ENCODE data around the gene CNTF.
"Not testable (repeated sequence)": the region's sequence is repeated elsewhere in the genome, so short reads cannot be mapped to it uniquely, and the experiment has no call there.

The CNTF gene, protein sequence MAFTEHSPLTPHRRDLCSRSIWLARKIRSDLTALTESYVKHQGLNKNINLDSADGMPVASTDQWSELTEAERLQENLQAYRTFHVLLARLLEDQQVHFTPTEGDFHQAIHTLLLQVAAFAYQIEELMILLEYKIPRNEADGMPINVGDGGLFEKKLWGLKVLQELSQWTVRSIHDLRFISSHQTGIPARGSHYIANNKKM

GRCh38 chr11:58622344-58622743 lies at the start of gene CNTF:
TSS of gene CNTF (plus strand) at chr11:58622665. CDS start at chr11:58622753, 88 bp downstream.
- no peak for DNase-seq

GRCh38 chr11:58572906-58573305 lies 49.6 kb upstream of the CNTF start:
- not testable (repeated sequence) for DNase-seq

DNA sequence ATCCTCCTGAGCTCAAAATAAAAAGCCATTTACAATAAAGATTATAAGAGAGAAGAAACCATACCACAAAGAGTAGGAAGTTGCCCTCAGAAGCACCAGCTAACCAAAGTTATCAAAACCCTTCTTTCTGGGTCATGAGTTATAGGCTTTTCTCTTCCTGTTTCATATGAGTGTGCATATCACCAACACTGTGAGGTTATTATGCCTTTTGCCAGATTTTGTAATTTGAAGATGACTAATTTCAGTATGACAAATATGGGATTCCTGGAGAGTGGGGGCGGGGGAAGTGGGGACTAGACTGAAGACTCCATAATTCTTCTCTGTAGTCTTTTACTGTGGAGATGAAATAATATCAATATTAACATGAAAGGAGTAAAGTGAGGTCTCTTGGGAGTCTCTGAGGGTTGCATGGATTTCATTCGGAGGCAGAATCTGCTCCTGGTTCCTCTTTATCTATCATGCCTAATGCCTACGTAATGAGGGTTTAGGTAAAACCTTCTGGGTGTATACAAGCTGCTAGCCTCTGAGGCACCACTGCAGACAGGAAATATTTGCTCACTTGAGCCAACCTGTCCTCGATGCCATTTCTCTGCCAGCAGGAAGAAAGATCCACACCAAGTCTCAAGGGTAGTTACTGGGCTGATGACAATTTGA lies 48.9 kb upstream of the CNTF start:
- DNase-seq, result no peak

DNA sequence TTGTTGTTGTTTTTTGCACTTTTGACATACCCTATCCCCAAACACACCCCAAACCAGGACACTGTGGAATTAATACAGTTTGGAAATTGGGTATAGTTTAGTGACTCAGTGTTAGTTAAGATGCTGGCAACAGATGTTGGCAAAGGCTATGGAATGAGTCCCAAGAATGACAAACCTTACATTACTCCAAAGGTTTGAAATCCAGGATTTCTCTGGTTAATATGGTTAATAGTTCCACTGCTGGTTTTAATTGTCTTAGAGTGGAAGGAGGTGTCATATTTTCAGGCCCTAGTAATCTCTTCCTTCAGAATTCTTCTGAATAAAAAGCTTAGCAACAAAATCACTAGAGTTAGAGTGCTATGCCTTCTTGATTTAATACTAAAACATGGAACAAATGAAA lies 47.6 kb upstream of the CNTF start:
- no peak for DNase-seq

DNA sequence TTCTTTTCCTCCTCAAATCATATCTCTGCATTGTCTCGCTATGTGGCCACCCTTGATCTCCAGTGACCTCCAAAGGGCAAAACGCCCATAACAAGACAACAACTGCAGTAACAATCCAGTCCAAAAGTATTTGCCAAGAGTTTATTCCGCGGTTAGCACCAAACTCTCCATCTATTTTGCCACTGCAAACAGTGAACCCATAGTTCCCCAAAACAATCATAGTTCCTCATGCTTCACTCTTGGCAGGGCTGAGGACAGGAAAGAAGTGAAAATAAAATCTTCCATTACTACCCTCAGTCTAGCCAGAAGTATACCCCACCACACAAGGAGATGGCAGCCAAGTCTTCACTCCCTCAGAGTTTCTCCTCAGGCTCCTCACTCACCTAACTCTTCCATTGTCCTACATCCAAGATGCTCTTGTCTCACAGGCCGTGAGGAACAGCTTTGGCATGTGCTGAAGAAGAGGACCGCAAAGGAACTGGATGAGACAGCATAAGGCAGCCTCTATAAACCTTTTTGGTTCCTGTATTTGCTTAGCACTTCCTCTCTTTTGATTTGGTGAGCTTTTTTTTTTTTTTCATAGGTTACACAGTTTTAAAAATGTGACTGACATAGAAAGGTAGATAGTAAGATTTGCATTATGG lies 47.0 kb upstream of the CNTF start, which contains the start of gene LPXN:
Gene LPXN, minus strand, starts transcription at position 480 of the 644 bp plus-strand sequence. Its CDS starts 84 bp downstream, at position 396.
- DNase-seq, result no peak

GRCh38 chr11:58576887-58577471 lies 45.5 kb upstream of the CNTF start:
- no peak for DNase-seq

GRCh38 chr11:58577555-58578135 lies 44.8 kb upstream of the CNTF start:
- peak; percentile 53 for DNase-seq

- DNase-seq, result peak; percentile 89
Measured at GRCh38 chr11:58578136-58578634, 44.3 kb upstream of the CNTF start.

DNA sequence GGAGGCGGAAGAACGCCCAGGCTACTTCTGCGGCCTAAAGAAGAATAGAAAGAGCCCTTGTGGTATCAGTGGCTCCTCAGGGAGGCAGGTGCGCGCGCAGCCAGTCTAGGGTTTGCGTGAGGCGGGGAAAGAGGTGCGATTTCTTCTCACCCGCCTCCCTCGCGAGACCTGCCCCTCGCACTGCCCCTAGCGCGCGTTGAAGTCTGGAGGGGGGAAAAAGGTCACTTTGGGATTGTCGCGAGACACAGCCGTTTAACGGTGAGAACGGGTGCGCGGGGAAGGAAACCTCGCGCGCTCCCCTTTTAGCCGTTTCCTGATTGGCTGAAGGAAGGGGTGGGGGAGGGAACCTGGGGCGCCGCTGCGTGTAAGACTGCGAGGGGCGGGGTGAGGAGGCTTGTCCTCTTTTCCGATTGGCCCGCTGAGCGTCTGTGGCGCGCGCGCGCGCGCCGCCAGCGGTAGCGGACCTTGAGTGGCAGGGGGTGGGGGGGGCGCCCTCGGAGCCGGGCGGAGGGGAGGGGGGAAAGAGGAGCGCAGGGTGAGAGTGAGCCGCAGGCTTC lies 43.8 kb upstream of the CNTF start, which contains the start of gene ZFP91:
Gene ZFP91, plus strand, starts transcription at position 429 of the 557 bp plus-strand sequence. CDS start 219 bp downstream, outside the sequence.
- DNase-seq, result peak; percentile 84

DNA sequence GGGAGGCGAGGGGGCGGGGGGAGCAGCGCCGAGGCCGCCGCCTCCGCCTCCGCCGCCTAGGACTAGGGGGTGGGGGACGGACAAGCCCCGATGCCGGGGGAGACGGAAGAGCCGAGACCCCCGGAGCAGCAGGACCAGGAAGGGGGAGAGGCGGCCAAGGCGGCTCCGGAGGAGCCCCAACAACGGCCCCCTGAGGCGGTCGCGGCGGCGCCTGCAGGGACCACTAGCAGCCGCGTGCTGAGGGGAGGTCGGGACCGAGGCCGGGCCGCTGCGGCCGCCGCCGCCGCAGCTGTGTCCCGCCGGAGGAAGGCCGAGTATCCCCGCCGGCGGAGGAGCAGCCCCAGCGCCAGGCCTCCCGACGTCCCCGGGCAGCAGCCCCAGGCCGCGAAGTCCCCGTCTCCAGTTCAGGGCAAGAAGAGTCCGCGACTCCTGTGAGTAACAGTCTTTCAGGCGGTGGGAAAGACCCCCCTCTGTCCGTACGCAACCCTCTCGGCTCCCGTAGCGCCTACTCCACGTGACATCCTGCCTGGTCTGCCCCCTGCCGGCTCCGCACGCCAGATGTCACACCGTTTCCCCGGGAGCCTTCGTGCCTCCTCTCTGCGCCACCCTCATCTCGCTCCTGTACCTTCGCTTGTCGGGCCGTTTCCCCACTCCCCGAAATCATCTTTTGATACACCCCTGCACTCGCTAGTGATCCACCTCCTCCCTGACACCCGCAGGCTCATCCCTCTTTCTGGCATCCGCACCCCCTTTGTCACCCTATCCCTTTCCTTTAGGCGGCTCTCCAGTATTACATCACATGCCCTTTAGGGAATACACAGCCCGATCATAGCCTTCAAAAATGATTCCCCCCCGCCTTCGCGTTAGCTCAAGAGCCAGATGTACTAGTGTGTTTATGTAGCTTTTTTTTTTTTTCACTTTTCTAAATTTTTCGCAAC lies 43.0 kb upstream of the CNTF start:
- peak; percentile 67 for DNase-seq

GRCh38 chr11:58580311-58580710 lies 42.2 kb upstream of the CNTF start:
- DNase-seq, result no peak

DNA sequence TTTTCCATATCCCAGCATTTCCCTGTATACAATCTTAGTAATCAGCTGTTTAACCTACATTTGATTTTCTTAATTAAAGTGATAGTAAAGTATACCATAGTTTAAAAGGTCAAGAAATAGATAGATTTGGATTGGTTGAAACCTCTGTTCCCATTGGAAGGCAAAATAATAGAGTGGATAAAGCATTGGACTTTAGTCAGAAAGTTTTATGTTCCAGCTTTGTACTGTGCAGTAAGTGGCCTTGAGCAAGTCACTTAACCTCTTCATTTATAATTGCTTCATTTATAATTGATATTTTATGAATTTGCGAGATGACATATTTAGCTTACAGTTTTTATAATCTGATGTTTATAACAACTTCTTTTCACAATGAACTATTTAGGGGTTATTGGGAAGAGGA lies 40.0 kb upstream of the CNTF start:
- no peak for DNase-seq

GRCh38 chr11:58586998-58587397 lies 35.5 kb upstream of the CNTF start:
- no peak for DNase-seq

DNA sequence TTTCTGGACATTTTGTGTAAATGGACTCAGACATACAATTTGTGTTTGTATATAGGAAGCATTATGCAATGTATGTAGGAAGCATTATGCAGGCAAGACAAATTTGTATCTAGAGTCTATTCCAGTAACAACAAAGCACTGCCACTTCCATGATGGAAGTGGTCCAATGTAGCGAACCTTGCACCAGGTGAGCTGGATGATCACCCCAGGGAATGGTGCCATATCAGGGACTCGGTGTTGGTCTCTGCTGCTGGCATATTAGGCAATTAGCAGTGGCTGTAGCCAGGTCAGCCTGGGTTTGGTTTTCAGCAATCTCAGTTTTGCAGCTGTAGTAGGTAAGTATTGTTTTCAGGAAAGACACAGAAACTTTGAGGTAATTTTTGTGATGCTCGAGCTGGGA lies 30.8 kb upstream of the CNTF start:
- DNase-seq, result no peak

GRCh38 chr11:58592760-58593472 lies 29.5 kb upstream of the CNTF start:
- no peak for DNase-seq

DNA sequence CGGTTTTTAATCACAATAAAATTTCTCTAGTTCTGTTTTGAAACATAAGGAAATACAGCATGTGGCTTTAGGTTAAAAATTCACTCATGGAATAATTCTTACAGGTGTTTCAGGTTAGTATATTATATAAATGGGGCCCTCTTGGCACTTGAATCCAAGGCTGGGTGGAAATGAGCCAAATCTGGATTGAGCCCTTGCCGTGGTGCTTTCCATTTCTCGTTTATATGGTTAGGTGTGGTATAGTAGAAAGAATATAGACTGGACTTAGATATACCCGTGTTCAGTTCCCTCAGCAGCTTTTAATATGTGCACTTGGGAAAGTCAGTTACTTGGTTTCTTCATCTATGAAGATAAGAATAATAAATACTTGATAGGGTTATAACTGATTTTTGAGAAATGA lies 27.6 kb upstream of the CNTF start:
- DNase-seq, result no peak

- no peak for DNase-seq
Measured at GRCh38 chr11:58596621-58597020, 25.8 kb upstream of the CNTF start.

- no peak for DNase-seq
Measured at GRCh38 chr11:58597486-58598144, 24.9 kb upstream of the CNTF start.

DNA sequence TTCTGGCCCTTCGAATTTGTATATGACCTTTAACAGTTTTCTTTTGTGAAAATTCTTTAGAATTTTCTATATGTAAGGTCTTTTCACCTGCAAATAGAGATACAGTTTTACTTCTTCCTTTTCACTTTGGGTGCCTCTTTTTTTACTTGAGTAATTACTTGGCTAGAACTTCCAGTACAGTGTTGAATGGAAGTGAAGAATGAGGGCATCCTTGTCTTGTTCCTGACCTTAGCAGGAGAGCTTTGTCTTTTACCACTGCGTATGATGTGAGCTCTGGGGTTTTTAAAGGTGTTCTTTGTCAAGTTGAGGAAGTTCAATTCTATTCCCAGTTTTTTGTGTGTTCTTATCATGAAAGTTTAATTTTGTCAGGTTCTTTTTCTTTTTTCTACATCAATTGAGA lies 22.0 kb upstream of the CNTF start:
- no peak for DNase-seq
